Measurements from ENCODE around the gene DEDD2.

Gene DEDD2

GRCh38 chr19:42250183-42250665, 32.7 kb upstream of the DEDD2 start:
- no peak overlapping the region for H3K4me3 ChIP-seq (ENCODE audit: low read depth, low read length)
- in situ Hi-C loops (cut with HindIII; ENCODE audit: low sequenced_read_pairs) = no loop called here
- no peak for TF ChIP-seq CTCF (IDR thresholded peaks at IDR 0.05; ENCODE audit: low read depth, low read length)
- no peak for DNase-seq (ENCODE audit: low read depth, low spot score)

GRCh38 chr19:42249769-42250168, 32.3 kb upstream of the DEDD2 start:
- in situ Hi-C loops (cut with HindIII; ENCODE audit: low sequenced_read_pairs) = no loop called here
- TF ChIP-seq CTCF (IDR thresholded peaks at IDR 0.05; ENCODE audit: low read depth, low read length) = no peak
- H3K4me3 ChIP-seq (ENCODE audit: low read depth, low read length) = no peak overlapping the region
- DNase-seq (ENCODE audit: low read depth, low spot score) = no peak

- DNase-seq (ENCODE audit: low read depth, low spot score) = no peak
- no peak for TF ChIP-seq CTCF (IDR thresholded peaks at IDR 0.05; ENCODE audit: low read depth, low read length)
- in situ Hi-C loops (cut with HindIII; ENCODE audit: low sequenced_read_pairs) = no loop called here
- no peak overlapping the region for H3K4me3 ChIP-seq (ENCODE audit: low read depth, low read length)
These were observed 31.8 kb upstream of the DEDD2 start for GRCh38 chr19:42249149-42249750.

GRCh38 chr19:42248270-42249148, 31.0 kb upstream of the DEDD2 start:
- in situ Hi-C loops (cut with HindIII; ENCODE audit: low sequenced_read_pairs) = no loop called here
- no peak for TF ChIP-seq CTCF (IDR thresholded peaks at IDR 0.05; ENCODE audit: low read depth, low read length)
- no peak overlapping the region for H3K4me3 ChIP-seq (ENCODE audit: low read depth, low read length)
- DNase-seq (ENCODE audit: low read depth, low spot score) = no peak

GRCh38 chr19:42247640-42248199, 30.2 kb upstream of the DEDD2 start:
- no peak overlapping the region for H3K4me3 ChIP-seq (ENCODE audit: low read depth, low read length)
- in situ Hi-C loops (cut with HindIII; ENCODE audit: low sequenced_read_pairs) = no loop called here
- no peak for DNase-seq (ENCODE audit: low read depth, low spot score)
- TF ChIP-seq CTCF (IDR thresholded peaks at IDR 0.05; ENCODE audit: low read depth, low read length) = no peak

- in situ Hi-C loops (cut with HindIII; ENCODE audit: low sequenced_read_pairs) = no loop called here
- no peak for TF ChIP-seq CTCF (IDR thresholded peaks at IDR 0.05; ENCODE audit: low read depth, low read length)
- DNase-seq (ENCODE audit: low read depth, low spot score) = no peak
- no peak overlapping the region for H3K4me3 ChIP-seq (ENCODE audit: low read depth, low read length)
These were observed 29.6 kb upstream of the DEDD2 start for GRCh38 chr19:42246922-42247639.
